ENCODE results near the gene COPA.

DNA sequence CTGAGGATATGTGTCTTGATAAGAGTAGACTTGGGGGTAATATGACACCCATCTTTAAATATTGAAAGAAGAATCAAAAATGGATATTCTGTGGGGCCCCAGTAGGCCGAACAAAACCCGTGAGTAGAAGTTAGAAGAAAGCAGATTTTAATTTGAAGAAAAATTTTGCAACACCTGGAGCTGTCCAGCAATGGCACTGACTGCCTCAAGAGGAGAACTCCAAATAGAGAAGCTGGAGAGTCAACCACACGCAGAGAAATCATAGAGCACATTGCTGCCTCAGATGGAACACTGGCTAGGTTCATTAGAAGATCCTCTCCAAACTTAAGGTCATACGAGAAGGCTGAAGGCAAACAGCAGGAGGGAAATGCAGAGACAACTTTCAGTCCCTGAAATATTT, 30.6 kb upstream of the COPA start:
- TF ChIP-seq, protein P1, sequence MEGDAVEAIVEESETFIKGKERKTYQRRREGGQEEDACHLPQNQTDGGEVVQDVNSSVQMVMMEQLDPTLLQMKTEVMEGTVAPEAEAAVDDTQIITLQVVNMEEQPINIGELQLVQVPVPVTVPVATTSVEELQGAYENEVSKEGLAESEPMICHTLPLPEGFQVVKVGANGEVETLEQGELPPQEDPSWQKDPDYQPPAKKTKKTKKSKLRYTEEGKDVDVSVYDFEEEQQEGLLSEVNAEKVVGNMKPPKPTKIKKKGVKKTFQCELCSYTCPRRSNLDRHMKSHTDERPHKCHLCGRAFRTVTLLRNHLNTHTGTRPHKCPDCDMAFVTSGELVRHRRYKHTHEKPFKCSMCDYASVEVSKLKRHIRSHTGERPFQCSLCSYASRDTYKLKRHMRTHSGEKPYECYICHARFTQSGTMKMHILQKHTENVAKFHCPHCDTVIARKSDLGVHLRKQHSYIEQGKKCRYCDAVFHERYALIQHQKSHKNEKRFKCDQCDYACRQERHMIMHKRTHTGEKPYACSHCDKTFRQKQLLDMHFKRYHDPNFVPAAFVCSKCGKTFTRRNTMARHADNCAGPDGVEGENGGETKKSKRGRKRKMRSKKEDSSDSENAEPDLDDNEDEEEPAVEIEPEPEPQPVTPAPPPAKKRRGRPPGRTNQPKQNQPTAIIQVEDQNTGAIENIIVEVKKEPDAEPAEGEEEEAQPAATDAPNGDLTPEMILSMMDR (IDR thresholded peaks at IDR 0.05; ENCODE audit: insufficient read depth, low read length, poor library complexity, severe bottlenecking) = no peak
- no peak for TF ChIP-seq EZH2phosphoT487 (conservative IDR thresholded peaks at IDR 0.05; ENCODE audit: low read length)
